A549 (cell line): ENCODE data around the gene ITPKC. TPM values are rescaled to one million over a fixed set of nuclear protein-coding genes. Genes with fewer than 3 reads are reported as not detected.

ENCODE experiments used
- ATAC-seq, 2 experiments: fragments of 200-7000 bp in 1 of 2; fragments of >200 bp in 1 of 2; cut with Nextera tagmentation in 1 of 2; cut with Tn5 transposase in 1 of 2; 3 replicates each; pipeline versions ENCODE4 v1.8.0 to v1.9.1; 2018 to 2020; ENCODE audit warnings: mild to moderate bottlenecking in 1 of 2, moderate library complexity in 1 of 2
- CTCF ChIA-PET: fragments of 300-600 bp; sonication (Branson Sonifier 250); formaldehyde crosslinking; extraction: SDS; loops from one replicate; lab custom pipeline; 2021; ENCODE audit warnings: antibody characterized with exemption, inconsistent platforms; lab: Yijun Ruan, JAX
- POLR2A ChIA-PET: fragments of 350-600 bp; formaldehyde crosslinking; extraction: SDS; loops from one replicate; lab custom pipeline; 2021; ENCODE audit warnings: antibody characterized with exemption, inconsistent platforms; lab: Yijun Ruan, JAX
- DNase-seq, 2 experiments: peaks; one replicate each; pipeline versions ENCODE4 v3.0.0 to v3.0.0-alpha.2; 2011 to 2016; ENCODE audit warnings: low read depth in 1 of 2, low spot score in 1 of 2
- FAIRE-seq: peaks from 2 replicates; lab custom pipeline; 2011; peaks lifted over from hg19 to GRCh38; lab: Jason Lieb, UNC
- H3K27ac ChIP-seq, 2 experiments: fragments of >200 bp; sonication (Bioruptor Twin); formaldehyde crosslinking; 3 replicates each; pipeline ENCODE4 v1.5.1; 2016 to 2017
- H3K4me1 ChIP-seq: fragments of >200 bp; sonication (Bioruptor Twin); formaldehyde crosslinking; 3 replicates; pipeline ENCODE4 v1.6.1; 2016
- H3K4me2 ChIP-seq: fragments of >200 bp; sonication (Bioruptor Twin); formaldehyde crosslinking; 3 replicates; pipeline ENCODE4 v1.6.1; 2016
- H3K4me3 ChIP-seq: fragments of >200 bp; sonication (Bioruptor Twin); formaldehyde crosslinking; 3 replicates; pipeline ENCODE4 v1.5.1; 2016
- H3K9me3 ChIP-seq: fragments of >200 bp; sonication (Bioruptor Twin); formaldehyde crosslinking; 3 replicates; pipeline ENCODE4 v1.6.1; 2016
- ATOH8 ChIP-seq: fragments of 250-450 bp; sonication (Bioruptor Pico); IDR thresholded peaks from 2 replicates; pipeline ENCODE4 v1.5.0; 2020; ENCODE audit warnings: low read depth, mild to moderate bottlenecking, moderate library complexity
- CBX8 ChIP-seq: fragments of 200-600 bp; sonication (generic); IDR thresholded peaks from 2 replicates; pipeline ENCODE4 v1.6.1; 2016
- CEBPB ChIP-seq, 2 experiments: fragments of >200 bp in 1 of 2; sonication (Bioruptor Twin) in 1 of 2; formaldehyde crosslinking in 1 of 2; IDR thresholded peaks; 2 replicates each; pipeline ENCODE4 v1.6.1; 2012 to 2016
- EHF ChIP-seq: fragments of 250-450 bp; sonication (Bioruptor Pico); IDR thresholded peaks from 2 replicates; pipeline ENCODE4 v1.5.0; 2020; ENCODE audit warnings: mild to moderate bottlenecking
- FOSB ChIP-seq: fragments of 250-450 bp; sonication (Bioruptor Pico); IDR thresholded peaks from 2 replicates; pipeline ENCODE4 v1.5.0; 2020; ENCODE audit warnings: mild to moderate bottlenecking, moderate library complexity
- KDM5A ChIP-seq: fragments of 200-600 bp; sonication (generic); IDR thresholded peaks from 2 replicates; pipeline ENCODE4 v1.6.1; 2016; ENCODE audit warnings: antibody characterized with exemption, mild to moderate bottlenecking
- MAZ ChIP-seq: fragments of 150-350 bp; IDR thresholded peaks from 2 replicates; pipeline ENCODE4 v1.6.1; 2014; ENCODE audit warnings: antibody characterized with exemption, low read depth, low read length, borderline replicate concordance
- POLR2AphosphoS2 ChIP-seq: conservative IDR thresholded peaks from 2 replicates; pipeline ENCODE4 v1.6.1; 2012; ENCODE audit warnings: low read length, improper control_type of control experiment, inconsistent platforms
- RFX5 ChIP-seq: fragments of 450-650 bp; IDR thresholded peaks from 2 replicates; pipeline ENCODE4 v1.7.1; 2014; ENCODE audit warnings: antibody characterized with exemption, mild to moderate bottlenecking, moderate library complexity
- RNF2 ChIP-seq: fragments of 200-600 bp; sonication (generic); IDR thresholded peaks from 2 replicates; pipeline ENCODE4 v1.6.1; 2016; ENCODE audit warnings: low read depth, mild to moderate bottlenecking, antibody characterized with exemption, moderate library complexity, borderline replicate concordance
- USF2 ChIP-seq: fragments of 450-650 bp; IDR thresholded peaks from 2 replicates; pipeline ENCODE4 v1.6.1; 2014; ENCODE audit warnings: antibody characterized with exemption
- ZFP36 ChIP-seq: fragments of 450-650 bp; IDR thresholded peaks from 2 replicates; pipeline ENCODE4 v1.6.1; 2014; ENCODE audit warnings: borderline replicate concordance; ENCODE audit not compliant: partially characterized antibody
- ZNF302 ChIP-seq: fragments of 250-450 bp; sonication (Bioruptor Pico); IDR thresholded peaks from 2 replicates; pipeline ENCODE4 v1.9.0; 2021; ENCODE audit warnings: inconsistent platforms, mild to moderate bottlenecking, moderate library complexity
- WGBS: methylation state at CpG from one replicate; pipeline ENCODE4 v1.1.6; 2017; ENCODE audit errors: missing lambda C conversion rate; 5-methylcytosine and 5-hydroxymethylcytosine counted together
- polyA plus RNA-seq, 4 experiments: library from polyadenylated mRNA; depleted of rRNA in 3 of 4; stranded (reverse); fragments of >200 nt; fragmentation: RNase III in 1 of 4; extraction: RNeasy Plus Mini Kit Qiagen cat#74134 plus additional on column Dnase treatment in 1 of 4; gene quantifications; 2 replicates in 3 of 4; 3 replicates in 1 of 4; pipeline ENCODE4 v1.2.3, GENCODE V29; 2011 to 2017
- small RNA-seq, 6 experiments: library from RNA; depleted of rRNA; stranded (forward); fragments of <200 nt; gene quantifications; one replicate each; pipeline ENCODE3, GENCODE V24; 2012

Gene ITPKC
- polyA plus RNA-seq, 2 of the 4 experiments (the other 2 are of a cell fraction) = 6.5 to 7.9 TPM

GRCh38 chr19:40785526-40785925 lies 68.6 kb downstream of the ITPKC start:
- Histone ChIP-seq H3K4me2 (no peak overlapping the region), H3K4me1 (no peaks in the 10 kb centered on the region), H3K4me3 (no peak overlapping the region), H3K9me3 (no peaks in the 10 kb centered on the region), H3K27ac (no peak overlapping the region)
- POLR2A ChIA-PET = interaction anchor here (3.1 kb wide), 2 partner anchors 7 to 13 kb away, joined by 22 to 26 read pairs; partner anchors contain the start of genes EGLN2 and RAB4B
- no peak for TF ChIP-seq FOSB (CRISPR knock-in tag)
- TF ChIP-seq ATOH8 = no peak
- no peak for TF ChIP-seq RNF2
- no peak for TF ChIP-seq KDM5A
- no peak for TF ChIP-seq EHF (CRISPR knock-in tag)
- no peak for TF ChIP-seq POLR2AphosphoS2
- TF ChIP-seq RFX5 = no peak
- TF ChIP-seq MAZ = no peak
- CTCF ChIA-PET = interaction anchor here (0.6 to 1.6 kb wide), 4 partner anchors 10 to 122 kb away, joined by 3 to 5 read pairs (median 4); no protein-coding TSS in a partner anchor
- DNase-seq = no peak
- FAIRE-seq = peak; percentile 43
- ATAC-seq = peak; percentile 55 to 62
- WGBS = 57% methylated on average over 1 of the region's 1 CpG

- Histone ChIP-seq H3K4me3 (no peak overlapping the region), H3K27ac (no peak overlapping the region), H3K4me1 (no peaks in the 10 kb centered on the region), H3K4me2 (no peak overlapping the region), H3K9me3 (no peaks in the 10 kb centered on the region)
- ATAC-seq = peak; percentile 14 to 26; a peak in 5 of 6 replicates
- CTCF ChIA-PET = interaction anchor here (0.7 to 2.4 kb wide), 12 partner anchors 9 to 151 kb away, joined by 3 to 23 read pairs (median 4); partner anchors contain the start of gene EGLN2
- DNase-seq = no peak
- FAIRE-seq = no peak
- 93% methylated on average over 25 of the region's 25 CpGs for WGBS
- no peak for TF ChIP-seq USF2
- TF ChIP-seq ZNF302 (CRISPR knock-in tag) = no peak
- TF ChIP-seq ZFP36 = peak; percentile 90
- TF ChIP-seq CEBPB (IDR thresholded peaks at IDR 0.05) = no peak
- TF ChIP-seq CBX8 = no peak
- POLR2A ChIA-PET = interaction anchor here (3.1 kb wide), 2 partner anchors 8 to 12 kb away, joined by 22 to 26 read pairs; partner anchors contain the start of genes EGLN2 and RAB4B
Measured at GRCh38 chr19:40786060-40787037, 69.4 kb downstream of the ITPKC start.

Small RNA genes lying within 50 kb of the gene (small RNA-seq; reads per million reads assigned to genes)
- gene RNU6-195P = 0 reads per million in 6 experiments

Other genes with a start within 250 kb of the ITPKC start
- gene SHKBP1, start 140.2 kb upstream of the ITPKC start, polyA plus RNA-seq (2011; rRNA removed) = 75.2 and 79.7 TPM in 2 replicates
- gene SHKBP1, start 140.2 kb upstream of the ITPKC start, polyA plus RNA-seq (2017; fragmentation: RNase III; extraction: RNeasy Plus Mini Kit Qiagen cat#74134 plus additional on column Dnase treatment) = 94.9 to 128 TPM (median 123 TPM) in 3 replicates
- 23.1 and 32.0 TPM in 2 replicates for gene LTBP4, start 115.7 kb upstream of the ITPKC start, polyA plus RNA-seq (2011; rRNA removed)
- 37.7 to 51.1 TPM (median 43.2 TPM) in 3 replicates for gene LTBP4, start 115.7 kb upstream of the ITPKC start, polyA plus RNA-seq (2017; fragmentation: RNase III; extraction: RNeasy Plus Mini Kit Qiagen cat#74134 plus additional on column Dnase treatment)
- 19.4 and 21.1 TPM in 2 replicates for gene NUMBL, start 26.5 kb upstream of the ITPKC start, polyA plus RNA-seq (2011; rRNA removed)
- 26.6 to 29.7 TPM (median 28.7 TPM) in 3 replicates for gene NUMBL, start 26.5 kb upstream of the ITPKC start, polyA plus RNA-seq (2017; fragmentation: RNase III; extraction: RNeasy Plus Mini Kit Qiagen cat#74134 plus additional on column Dnase treatment)
- gene COQ8B, start 226 bp upstream of the ITPKC start, polyA plus RNA-seq (2011; rRNA removed) = 43.9 and 47.2 TPM in 2 replicates
- gene COQ8B, start 226 bp upstream of the ITPKC start, polyA plus RNA-seq (2017; fragmentation: RNase III; extraction: RNeasy Plus Mini Kit Qiagen cat#74134 plus additional on column Dnase treatment) = 55.3 to 64.9 TPM (median 63.6 TPM) in 3 replicates
- gene ACTMAP, start 33.4 kb downstream of the ITPKC start, polyA plus RNA-seq (2011; rRNA removed) = 7.8 and 11.7 TPM in 2 replicates
- gene ACTMAP, start 33.4 kb downstream of the ITPKC start, polyA plus RNA-seq (2017; fragmentation: RNase III; extraction: RNeasy Plus Mini Kit Qiagen cat#74134 plus additional on column Dnase treatment) = 14.1 to 18.5 TPM (median 14.8 TPM) in 3 replicates
- 235 and 236 TPM in 2 replicates for gene SNRPA, start 34.1 kb downstream of the ITPKC start, polyA plus RNA-seq (2011; rRNA removed)
- gene SNRPA, start 34.1 kb downstream of the ITPKC start, polyA plus RNA-seq (2017; fragmentation: RNase III; extraction: RNeasy Plus Mini Kit Qiagen cat#74134 plus additional on column Dnase treatment) = 141 to 155 TPM (median 143 TPM) in 3 replicates
- not detected in 2 replicates for gene MIA, start 58.4 kb downstream of the ITPKC start, polyA plus RNA-seq (2011; rRNA removed)
- gene MIA, start 58.4 kb downstream of the ITPKC start, polyA plus RNA-seq (2017; fragmentation: RNase III; extraction: RNeasy Plus Mini Kit Qiagen cat#74134 plus additional on column Dnase treatment) = not detected in 3 replicates
- 20.7 and 25.0 TPM in 2 replicates for gene RAB4B, start 61.1 kb downstream of the ITPKC start, polyA plus RNA-seq (2011; rRNA removed)
- 17.1 to 23.3 TPM (median 22.9 TPM) in 3 replicates for gene RAB4B, start 61.1 kb downstream of the ITPKC start, polyA plus RNA-seq (2017; fragmentation: RNase III; extraction: RNeasy Plus Mini Kit Qiagen cat#74134 plus additional on column Dnase treatment)
- 34.7 and 45.5 TPM in 2 replicates for gene EGLN2, start 82.1 kb downstream of the ITPKC start, polyA plus RNA-seq (2011; rRNA removed)
- gene EGLN2, start 82.1 kb downstream of the ITPKC start, polyA plus RNA-seq (2017; fragmentation: RNase III; extraction: RNeasy Plus Mini Kit Qiagen cat#74134 plus additional on column Dnase treatment) = 79.2 to 81.4 TPM (median 80.3 TPM) in 3 replicates
- not detected in 2 replicates for gene CYP2A6, start 133.3 kb downstream of the ITPKC start, polyA plus RNA-seq (2011; rRNA removed)
- gene CYP2A6, start 133.3 kb downstream of the ITPKC start, polyA plus RNA-seq (2017; fragmentation: RNase III; extraction: RNeasy Plus Mini Kit Qiagen cat#74134 plus additional on column Dnase treatment) = not detected in 3 replicates
- gene CYP2A7, start 165.1 kb downstream of the ITPKC start, polyA plus RNA-seq (2011; rRNA removed) = not detected in 2 replicates
- not detected in 3 replicates for gene CYP2A7, start 165.1 kb downstream of the ITPKC start, polyA plus RNA-seq (2017; fragmentation: RNase III; extraction: RNeasy Plus Mini Kit Qiagen cat#74134 plus additional on column Dnase treatment)